Measurements from ENCODE around the gene CNTNAP2. TPM values are rescaled to one million over a fixed set of nuclear protein-coding genes. Genes with fewer than 3 reads are reported as not detected.
A peak's percentile ranks its signal among the peaks of the same experiment; 100 is the strongest.

CNTNAP2 gene
- total and polyA plus RNA-seq, 2 of the 13 experiments (the other 11 are each of a cell fraction or from before 2014, with no cell fraction given) = 0.40 to 0.42 TPM

DNA sequence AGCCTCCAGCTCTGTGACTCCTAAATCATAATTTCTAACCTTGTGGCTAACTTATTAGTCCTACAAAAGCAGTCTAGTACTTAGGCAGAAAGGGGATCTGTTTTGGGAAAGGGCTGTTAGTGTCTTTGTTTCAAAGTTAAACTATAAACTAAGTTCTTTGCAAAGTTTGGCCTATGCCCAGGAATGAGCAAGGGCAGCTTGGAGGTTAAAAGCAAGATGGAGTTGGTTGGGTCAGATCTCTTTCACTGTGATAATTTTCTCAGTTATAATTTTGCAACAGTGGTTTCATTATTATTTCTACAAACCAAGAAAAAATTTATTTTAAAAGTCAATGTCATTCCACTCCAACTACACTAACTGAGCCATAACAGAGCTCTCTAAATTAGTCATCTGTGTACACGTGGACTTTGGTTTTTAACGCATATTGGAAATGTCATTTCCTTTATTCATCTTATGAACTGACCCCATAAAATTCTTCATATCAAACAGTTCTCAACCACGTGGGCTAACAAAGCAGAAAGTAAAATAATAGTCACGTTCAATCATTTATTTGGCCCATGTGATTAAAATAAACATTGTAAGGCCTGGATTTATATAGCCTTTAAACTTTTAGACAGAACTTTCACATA, 2330.7 kb downstream of the CNTNAP2 start (continued):
- TF ChIP-seq, protein P1, sequence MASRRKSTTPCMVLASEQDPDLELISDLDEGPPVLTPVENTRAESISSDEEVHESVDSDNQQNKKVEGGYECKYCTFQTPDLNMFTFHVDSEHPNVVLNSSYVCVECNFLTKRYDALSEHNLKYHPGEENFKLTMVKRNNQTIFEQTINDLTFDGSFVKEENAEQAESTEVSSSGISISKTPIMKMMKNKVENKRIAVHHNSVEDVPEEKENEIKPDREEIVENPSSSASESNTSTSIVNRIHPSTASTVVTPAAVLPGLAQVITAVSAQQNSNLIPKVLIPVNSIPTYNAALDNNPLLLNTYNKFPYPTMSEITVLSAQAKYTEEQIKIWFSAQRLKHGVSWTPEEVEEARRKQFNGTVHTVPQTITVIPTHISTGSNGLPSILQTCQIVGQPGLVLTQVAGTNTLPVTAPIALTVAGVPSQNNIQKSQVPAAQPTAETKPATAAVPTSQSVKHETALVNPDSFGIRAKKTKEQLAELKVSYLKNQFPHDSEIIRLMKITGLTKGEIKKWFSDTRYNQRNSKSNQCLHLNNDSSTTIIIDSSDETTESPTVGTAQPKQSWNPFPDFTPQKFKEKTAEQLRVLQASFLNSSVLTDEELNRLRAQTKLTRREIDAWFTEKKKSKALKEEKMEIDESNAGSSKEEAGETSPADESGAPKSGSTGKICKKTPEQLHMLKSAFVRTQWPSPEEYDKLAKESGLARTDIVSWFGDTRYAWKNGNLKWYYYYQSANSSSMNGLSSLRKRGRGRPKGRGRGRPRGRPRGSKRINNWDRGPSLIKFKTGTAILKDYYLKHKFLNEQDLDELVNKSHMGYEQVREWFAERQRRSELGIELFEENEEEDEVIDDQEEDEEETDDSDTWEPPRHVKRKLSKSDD (CRISPR knock-in tag; IDR thresholded peaks at IDR 0.05; ENCODE audit: low read depth) = no peak
- TF ChIP-seq PCBP1 (IDR thresholded peaks at IDR 0.05; ENCODE audit: borderline replicate concordance, low read depth, low read length) = no peak
- TF ChIP-seq RBM39 (IDR thresholded peaks at IDR 0.05; ENCODE audit: low read depth, low read length, poor library complexity, severe bottlenecking) = no peak
- no peak for TF ChIP-seq MAFG (CRISPR knock-in tag; IDR thresholded peaks at IDR 0.05)
- TF ChIP-seq HNRNPL (IDR thresholded peaks at IDR 0.05; ENCODE audit: low read depth, low read length) = no peak
- TF ChIP-seq, protein P2, sequence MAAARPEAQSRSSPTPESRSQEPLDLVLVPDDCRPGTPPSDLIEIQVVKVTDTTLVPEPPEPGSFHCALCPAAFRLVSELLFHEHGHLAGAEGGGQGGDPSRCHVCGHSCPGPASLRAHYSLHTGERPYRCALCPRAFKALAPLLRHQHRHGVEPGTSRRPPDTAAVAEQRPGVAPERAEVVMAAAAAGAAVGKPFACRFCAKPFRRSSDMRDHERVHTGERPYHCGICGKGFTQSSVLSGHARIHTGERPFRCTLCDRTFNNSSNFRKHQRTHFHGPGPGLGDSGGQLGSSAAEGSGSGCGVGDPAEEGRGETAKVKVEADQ (CRISPR knock-in tag; IDR thresholded peaks at IDR 0.05; ENCODE audit: borderline replicate concordance) = no peak
- TF ChIP-seq ZSCAN21 (CRISPR knock-in tag; IDR thresholded peaks at IDR 0.05; ENCODE audit: borderline replicate concordance) = no peak
- TF ChIP-seq, protein P3, sequence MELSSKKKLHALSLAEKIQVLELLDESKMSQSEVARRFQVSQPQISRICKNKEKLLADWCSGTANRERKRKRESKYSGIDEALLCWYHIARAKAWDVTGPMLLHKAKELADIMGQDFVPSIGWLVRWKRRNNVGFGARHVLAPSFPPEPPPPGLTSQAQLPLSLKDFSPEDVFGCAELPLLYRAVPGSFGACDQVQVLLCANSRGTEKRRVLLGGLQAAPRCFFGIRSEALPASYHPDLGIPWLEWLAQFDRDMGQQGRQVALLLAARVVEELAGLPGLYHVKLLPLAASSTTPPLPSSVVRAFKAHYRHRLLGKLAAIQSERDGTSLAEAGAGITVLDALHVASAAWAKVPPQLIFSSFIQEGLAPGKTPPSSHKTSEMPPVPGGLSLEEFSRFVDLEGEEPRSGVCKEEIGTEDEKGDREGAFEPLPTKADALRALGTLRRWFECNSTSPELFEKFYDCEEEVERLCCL (CRISPR knock-in tag; IDR thresholded peaks at IDR 0.05; ENCODE audit: borderline replicate concordance) = no peak
- no peak for TF ChIP-seq ZNF468 (CRISPR knock-in tag; IDR thresholded peaks at IDR 0.05)
- TF ChIP-seq SALL1 (CRISPR knock-in tag; IDR thresholded peaks at IDR 0.05) = no peak
- TF ChIP-seq HMGA1 (CRISPR knock-in tag; conservative IDR thresholded peaks at IDR 0.05) = no peak
- TF ChIP-seq HOXA7 (CRISPR knock-in tag; IDR thresholded peaks at IDR 0.05) = no peak
- TF ChIP-seq ZBTB42 (CRISPR knock-in tag; IDR thresholded peaks at IDR 0.05) = no peak
- no peak for TF ChIP-seq TBX2 (CRISPR knock-in tag; IDR thresholded peaks at IDR 0.05; ENCODE audit: borderline replicate concordance)
- no peak for TF ChIP-seq CHCHD3 (CRISPR knock-in tag; IDR thresholded peaks at IDR 0.05)
- no peak for TF ChIP-seq GABPA (IDR thresholded peaks at IDR 0.05; ENCODE audit: low read depth, low read length)
- TF ChIP-seq GABPA (CRISPR knock-in tag; IDR thresholded peaks at IDR 0.05; ENCODE audit: low read depth) = peak; percentile 19; the same call in 1 of the 2 replicates
- peak; percentile 60; the same call in 1 of the 2 replicates for TF ChIP-seq FOSL1 (CRISPR knock-in tag; IDR thresholded peaks at IDR 0.05; ENCODE audit: borderline replicate concordance)
- TF ChIP-seq, protein P4, sequence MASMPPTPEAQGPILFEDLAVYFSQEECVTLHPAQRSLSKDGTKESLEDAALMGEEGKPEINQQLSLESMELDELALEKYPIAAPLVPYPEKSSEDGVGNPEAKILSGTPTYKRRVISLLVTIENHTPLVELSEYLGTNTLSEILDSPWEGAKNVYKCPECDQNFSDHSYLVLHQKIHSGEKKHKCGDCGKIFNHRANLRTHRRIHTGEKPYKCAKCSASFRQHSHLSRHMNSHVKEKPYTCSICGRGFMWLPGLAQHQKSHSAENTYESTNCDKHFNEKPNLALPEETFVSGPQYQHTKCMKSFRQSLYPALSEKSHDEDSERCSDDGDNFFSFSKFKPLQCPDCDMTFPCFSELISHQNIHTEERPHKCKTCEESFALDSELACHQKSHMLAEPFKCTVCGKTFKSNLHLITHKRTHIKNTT (CRISPR knock-in tag; IDR thresholded peaks at IDR 0.05) = no peak
- TF ChIP-seq ZNF350 (CRISPR knock-in tag; IDR thresholded peaks at IDR 0.05; ENCODE audit: borderline replicate concordance, low read depth) = no peak
- TF ChIP-seq ZNF563 (CRISPR knock-in tag; IDR thresholded peaks at IDR 0.05) = no peak
- TF ChIP-seq AHR (CRISPR knock-in tag; IDR thresholded peaks at IDR 0.05) = no peak
- no peak for TF ChIP-seq SP140L (CRISPR knock-in tag; IDR thresholded peaks at IDR 0.05; ENCODE audit: borderline replicate concordance)
- no peak for TF ChIP-seq KDM5B (CRISPR knock-in tag; IDR thresholded peaks at IDR 0.05; ENCODE audit: borderline replicate concordance)
- TF ChIP-seq ZNF17 (CRISPR knock-in tag; IDR thresholded peaks at IDR 0.05) = no peak
- TF ChIP-seq SYNCRIP (IDR thresholded peaks at IDR 0.05; ENCODE audit: insufficient read depth, low read depth, low read length) = no peak
